HFFc6 (cell line): ENCODE results near the gene WFDC2. TPM values are rescaled to one million over a fixed set of nuclear protein-coding genes. Genes with fewer than 3 reads are reported as not detected.

Experiments
- DNase-seq: peaks from one replicate; pipeline ENCODE4 v3.0.0-alpha.2; 2018
- H3K27ac Mint-ChIP-seq: 2 replicates; pipeline ENCODE4 v1.8.0; 2020; ENCODE audit warnings: mild to moderate bottlenecking, mixed read lengths
- H3K27me3 Mint-ChIP-seq: 2 replicates; pipeline ENCODE4 v1.8.0; 2021; ENCODE audit warnings: mild to moderate bottlenecking, moderate library complexity, mixed read lengths; ENCODE audit not compliant: insufficient read depth
- H3K36me3 Mint-ChIP-seq: 2 replicates; pipeline ENCODE4 v1.8.0; 2021; ENCODE audit warnings: low read depth, mixed read lengths
- H3K4me1 Mint-ChIP-seq: 2 replicates; pipeline ENCODE4 v1.8.0; 2020; ENCODE audit warnings: low read depth, mixed read lengths
- H3K4me3 Mint-ChIP-seq: 2 replicates; pipeline ENCODE4 v1.8.0; 2020; ENCODE audit warnings: mild to moderate bottlenecking, moderate library complexity, mixed read lengths
- H3K9me3 Mint-ChIP-seq: 2 replicates; pipeline ENCODE4 v1.8.0; 2020; ENCODE audit warnings: mild to moderate bottlenecking, mixed read lengths
- CTCF ChIP-seq: fragments of 200-600 bp; sonication (generic); IDR thresholded peaks from 2 replicates; pipeline ENCODE4 v1.5.0; 2021; ENCODE audit warnings: antibody characterized with exemption, mild to moderate bottlenecking
- total RNA-seq, 6 experiments: library from RNA; stranded (reverse); fragmentation: NEBNext Ultra II Directional; extraction: Animal tissue kit (Norgen Biotek cat#: 25700); gene quantifications; 2 replicates in 1 of 6; 3 replicates in 5 of 6; pipeline ENCODE4 v1.2.3, GENCODE V29; 2021

WFDC2 gene
- total RNA-seq, 6 experiments from 2014 or later, result 0.97 TPM; not detected in 5

DNA sequence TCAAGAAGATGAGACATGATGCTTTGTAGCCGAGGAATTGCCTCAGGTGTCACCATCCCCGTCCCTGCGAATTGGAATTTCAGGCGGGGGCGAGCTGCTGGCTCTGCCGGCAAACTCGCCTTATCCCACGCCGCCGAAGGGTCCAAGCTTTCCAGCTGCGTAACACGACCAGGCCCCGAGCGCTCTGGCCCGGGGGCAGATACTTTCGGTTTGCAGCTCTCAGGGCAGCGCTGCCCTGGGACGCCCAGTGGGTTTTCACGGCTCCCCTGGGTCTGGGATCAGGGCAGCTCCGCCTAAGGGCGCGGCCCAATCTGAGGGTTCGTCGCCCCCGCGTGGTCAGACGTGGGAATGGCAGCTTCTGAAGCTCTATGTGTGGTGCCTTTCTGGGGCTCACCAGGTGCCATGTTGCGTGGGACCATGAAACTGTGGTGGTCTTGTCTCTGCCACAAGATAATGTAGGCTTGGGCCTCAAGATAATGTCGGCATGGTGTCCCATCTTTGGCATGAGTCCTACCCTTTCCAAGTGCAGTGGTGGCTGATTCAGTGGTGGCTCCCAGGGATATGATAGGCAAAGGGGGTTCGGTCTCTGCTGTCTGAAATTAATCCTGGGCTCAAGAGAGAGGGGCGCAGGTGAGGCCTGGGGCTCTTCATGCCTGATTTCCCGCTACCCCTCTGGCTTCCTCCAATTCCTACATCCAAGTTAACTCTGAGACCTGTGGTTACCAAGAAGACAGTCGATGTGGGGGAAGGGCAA lies 32.6 kb upstream of the WFDC2 start:
- peak; percentile 98 for TF ChIP-seq CTCF
- H3K4me1 Mint-ChIP-seq, result peaks cover 19% of the 10 kb centered on the region
- H3K36me3 Mint-ChIP-seq, result 0 out of 2 replicates have a peak, but pooled peaks cover 4% of the 10 kb centered on the region
- no peaks in the 10 kb centered on the region for H3K9me3 Mint-ChIP-seq
- peaks cover 6% of the 10 kb centered on the region for H3K27me3 Mint-ChIP-seq
- H3K4me3 Mint-ChIP-seq, result peak overlapping the region; percentile 93
- peak overlapping the region; percentile 91 for H3K27ac Mint-ChIP-seq
- DNase-seq, result peak; percentile 73

DNA sequence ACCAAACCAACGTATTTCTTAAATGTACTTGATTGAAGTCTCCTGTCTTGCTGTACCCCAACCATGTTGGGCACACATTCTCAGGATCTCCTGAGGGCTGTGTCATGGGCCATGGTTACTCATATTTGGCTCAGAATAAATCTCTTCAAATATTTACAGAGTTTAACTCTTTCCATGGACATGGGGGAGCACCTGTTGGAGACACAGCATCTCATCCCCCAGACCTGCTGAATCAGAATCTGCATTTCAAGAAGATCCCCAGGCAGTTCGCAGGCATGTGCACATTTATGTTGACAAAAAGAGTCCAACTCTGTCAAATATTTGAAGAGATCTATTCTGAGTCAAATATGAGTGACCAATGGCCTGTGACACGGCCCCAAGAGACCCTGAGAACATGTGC lies 29.1 kb upstream of the WFDC2 start:
- no peak for DNase-seq
- Mint-ChIP-seq H3K27ac (no peak overlapping the region), H3K4me1 (peaks cover 6% of the 10 kb centered on the region), H3K9me3 (no peaks in the 10 kb centered on the region), H3K36me3 (no peaks in the 10 kb centered on the region), H3K4me3 (no peak overlapping the region), H3K27me3 (peaks cover 23% of the 10 kb centered on the region)
- no peak for TF ChIP-seq CTCF

DNA sequence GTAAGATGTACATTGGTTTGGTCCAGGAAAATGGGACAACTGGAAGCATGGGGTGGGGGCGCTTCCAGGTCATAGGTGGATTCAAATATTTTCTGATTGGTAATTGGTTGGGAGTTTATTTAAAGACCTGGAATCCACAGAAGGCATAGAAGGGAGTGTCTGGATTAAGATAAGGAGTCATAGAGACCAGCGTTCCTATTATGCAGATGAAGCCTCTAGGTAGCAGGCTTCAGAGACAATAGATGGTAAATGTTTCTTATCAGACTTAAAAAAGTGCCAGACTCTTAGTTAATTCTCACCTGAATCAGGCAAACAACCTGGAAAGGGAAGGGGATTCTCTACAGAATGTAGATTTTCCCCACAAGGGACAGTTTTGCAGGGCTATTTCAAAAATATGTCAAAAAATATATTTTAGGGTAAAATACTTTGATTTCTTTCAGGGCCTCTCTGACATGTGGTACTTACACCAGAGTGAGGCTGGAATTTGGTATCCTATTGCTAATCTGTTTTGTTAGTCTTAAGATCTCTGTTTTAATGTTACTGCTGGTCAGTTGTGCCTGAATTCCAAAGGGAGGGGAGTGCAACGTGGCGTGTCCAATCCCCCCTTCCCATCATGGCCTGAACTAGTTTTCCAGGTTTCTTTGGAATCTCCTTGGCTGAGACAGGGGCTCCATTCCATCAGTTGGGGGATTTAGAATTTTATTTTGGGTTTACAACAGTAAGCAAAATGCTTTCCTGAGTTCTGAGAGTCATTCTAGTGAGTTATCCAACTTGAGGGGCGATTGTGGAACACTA lies 28.5 kb upstream of the WFDC2 start:
- no peak for DNase-seq
- Mint-ChIP-seq H3K36me3 (no peaks in the 10 kb centered on the region), H3K4me1 (peaks cover 5% of the 10 kb centered on the region), H3K4me3 (no peak overlapping the region), H3K9me3 (no peaks in the 10 kb centered on the region), H3K27ac (no peak overlapping the region), H3K27me3 (peaks cover 27% of the 10 kb centered on the region)
- TF ChIP-seq CTCF, result no peak

DNA sequence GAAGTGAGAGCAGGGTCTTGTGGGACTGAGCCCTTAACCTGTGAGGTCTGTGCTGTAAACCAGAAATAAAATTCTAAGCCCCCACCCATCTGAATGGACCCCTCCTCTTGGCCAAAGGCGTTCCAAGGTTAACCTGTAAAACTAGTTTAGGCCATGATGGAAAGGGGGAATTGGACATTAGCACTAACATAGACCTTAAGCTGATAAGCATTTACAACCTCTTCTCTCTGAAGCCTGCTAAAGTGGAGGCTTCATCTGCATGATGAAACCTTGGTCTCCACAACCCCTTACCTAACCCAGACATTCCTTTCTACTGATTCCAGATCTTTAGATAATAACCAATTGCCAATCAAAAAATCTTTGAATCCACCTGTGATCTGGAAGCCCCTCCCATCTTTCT lies 27.8 kb upstream of the WFDC2 start:
- TF ChIP-seq CTCF, result no peak
- DNase-seq, result no peak
- Mint-ChIP-seq H3K4me3 (no peak overlapping the region), H3K36me3 (no peaks in the 10 kb centered on the region), H3K27me3 (peaks cover 27% of the 10 kb centered on the region), H3K4me1 (no peaks in the 10 kb centered on the region; the same call in 1 of the 2 replicates), H3K27ac (no peak overlapping the region), H3K9me3 (no peaks in the 10 kb centered on the region)

- no peaks in the 10 kb centered on the region for H3K9me3 Mint-ChIP-seq
- peaks cover 30% of the 10 kb centered on the region for H3K27me3 Mint-ChIP-seq
- no peak overlapping the region for H3K4me3 Mint-ChIP-seq
- TF ChIP-seq CTCF, result no peak
- H3K4me1 Mint-ChIP-seq, result peaks cover 5% of the 10 kb centered on the region; the same call in 1 of the 2 replicates
- DNase-seq, result no peak
- no peaks in the 10 kb centered on the region for H3K36me3 Mint-ChIP-seq
- H3K27ac Mint-ChIP-seq, result no peak overlapping the region
Observed at GRCh38 chr20:45444050-45444449, 25.5 kb upstream of the WFDC2 start.
